ENCODE results near the gene ENDOU.

- peak; percentile 22 to 59 (median 56) for TF ChIP-seq CTCF (IDR thresholded peaks at IDR 0.05)
- TF ChIP-seq POLR2A (IDR thresholded peaks at IDR 0.05) = peak in 1 of 2 donors; percentile 69
Observed at GRCh38 chr12:47773062-47773857, 48.0 kb upstream of the ENDOU start, which contains the start of gene SLC48A1.
